Neural crest cell (in vitro differentiated cells): Measurements from ENCODE around the gene FRYL. TPM values are rescaled to one million over a fixed set of nuclear protein-coding genes. Genes with fewer than 3 reads are reported as not detected.
A peak's percentile ranks its signal among the peaks of the same experiment; 100 is the strongest.

Source experiments
- DNase-seq: peaks from one replicate; pipeline ENCODE4 v3.0.0; 2021; ENCODE audit warnings: low read depth, mixed read lengths, low spot score
- H3K27ac Mint-ChIP-seq: one replicate; pipeline ENCODE4 v1.8.0; 2021; ENCODE audit warnings: mild to moderate bottlenecking, mixed read lengths; ENCODE audit not compliant: unreplicated experiment
- H3K27me3 Mint-ChIP-seq: 2 replicates; pipeline ENCODE4 v1.8.0; 2021; ENCODE audit warnings: low read depth, mild to moderate bottlenecking, mixed read lengths
- H3K36me3 Mint-ChIP-seq: 2 replicates; pipeline ENCODE4 v1.8.0; 2021; ENCODE audit warnings: low read depth, mild to moderate bottlenecking, mixed read lengths
- H3K4me1 Mint-ChIP-seq: 2 replicates; pipeline ENCODE4 v1.8.0; 2021; ENCODE audit warnings: mixed read lengths
- H3K4me3 Mint-ChIP-seq: one replicate; pipeline ENCODE4 v1.8.0; 2021; ENCODE audit warnings: mild to moderate bottlenecking, mixed read lengths
- H3K9me3 Mint-ChIP-seq: 2 replicates; pipeline ENCODE4 v1.8.0; 2021; ENCODE audit warnings: mixed read lengths
- CTCF ChIP-seq: fragments of 200-600 bp; sonication (generic); conservative IDR thresholded peaks from 2 replicates; pipeline ENCODE4 v1.5.0; 2021; ENCODE audit warnings: antibody characterized with exemption, mild to moderate bottlenecking
- total RNA-seq: library from RNA; stranded (reverse); gene quantifications from 2 replicates; pipeline ENCODE4 v1.2.1, GENCODE V29; 2021

FRYL gene
- total RNA-seq, 1 donor from 2014 or later, result 48.7 TPM

DNA sequence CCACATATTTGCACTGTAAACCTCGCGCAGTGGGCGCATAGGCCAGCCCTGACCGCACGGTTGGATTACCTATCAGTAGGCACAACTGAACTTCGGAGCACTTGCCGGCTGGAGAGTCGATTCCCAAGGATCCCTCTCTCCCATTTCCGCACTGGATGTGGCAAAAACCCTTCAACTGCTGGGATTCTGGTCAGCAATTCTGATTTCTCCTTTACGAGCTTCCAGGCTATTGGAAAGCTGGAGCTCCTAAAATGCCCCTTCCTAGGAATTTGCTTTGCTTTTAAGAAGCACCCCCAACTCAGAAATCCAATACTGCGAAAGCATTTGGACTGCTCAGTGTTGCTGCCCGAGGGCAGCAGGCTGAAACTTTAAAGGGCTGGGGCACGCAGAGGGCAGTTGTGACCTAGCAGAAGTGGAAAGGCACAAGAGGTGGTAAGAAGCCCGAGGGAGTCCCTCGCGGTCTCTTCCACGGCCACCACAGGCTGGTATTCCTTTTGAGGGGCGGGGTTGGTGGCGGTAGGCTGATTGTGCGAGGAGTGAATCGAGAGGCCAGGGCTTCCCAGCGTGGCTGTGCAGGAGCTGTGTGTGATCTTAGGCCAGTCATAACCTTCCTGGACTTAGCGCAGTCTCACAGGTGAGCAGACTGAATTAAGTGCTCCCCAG is 288.4 kb downstream of the FRYL start:
- no peaks in the 10 kb centered on the region for H3K4me1 Mint-ChIP-seq
- TF ChIP-seq CTCF, result no peak

DNA sequence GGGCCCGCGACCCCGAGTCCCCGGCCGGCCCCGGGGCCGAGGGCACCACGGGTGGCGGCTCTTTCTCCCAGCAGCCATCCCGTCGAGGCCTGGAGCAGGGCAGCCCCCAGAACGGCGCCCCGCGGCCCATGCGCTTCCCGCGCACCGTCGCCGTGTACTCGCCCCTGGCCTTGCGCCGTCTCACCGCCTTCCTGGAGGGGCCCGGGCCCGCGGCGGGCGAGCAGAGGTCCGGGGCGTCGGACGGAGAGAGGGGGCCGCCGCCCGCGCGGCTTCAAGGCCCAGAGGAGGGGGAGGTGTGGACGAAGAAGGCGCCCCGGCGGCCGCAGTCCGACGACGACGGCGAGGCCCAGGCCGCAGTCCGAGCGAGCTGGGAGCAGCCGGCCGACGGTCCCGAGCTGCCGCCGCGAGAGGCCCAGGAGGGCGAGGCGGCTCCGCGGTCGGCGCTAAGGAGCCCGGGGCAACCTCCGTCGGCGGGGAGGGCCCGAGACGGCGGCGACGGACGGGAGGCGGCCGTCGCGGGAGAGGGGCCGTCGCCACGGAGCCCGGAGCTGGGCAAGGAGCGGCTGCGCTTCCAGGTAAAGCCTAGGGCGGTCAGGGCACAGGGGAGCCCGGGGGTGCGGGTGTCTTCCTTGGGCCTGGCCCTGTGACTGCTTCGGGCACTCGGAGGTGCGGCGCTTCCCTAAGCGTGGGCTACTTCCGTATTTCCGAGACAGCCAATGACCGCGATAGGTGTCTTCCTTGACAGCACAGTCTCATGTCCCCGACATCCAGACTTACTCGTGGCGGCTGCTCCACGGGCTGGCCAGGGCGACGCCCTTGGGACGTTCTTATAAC is 289.2 kb downstream of the FRYL start:
- no peak for DNase-seq
- no peak overlapping the region for H3K4me3 Mint-ChIP-seq
- no peaks in the 10 kb centered on the region for H3K9me3 Mint-ChIP-seq
- H3K4me1 Mint-ChIP-seq, result no peaks in the 10 kb centered on the region
- no peak for TF ChIP-seq CTCF
- no peak overlapping the region for H3K27ac Mint-ChIP-seq
- H3K36me3 Mint-ChIP-seq, result peaks cover 3% of the 10 kb centered on the region
- peaks cover 70% of the 10 kb centered on the region for H3K27me3 Mint-ChIP-seq

More for the DNA sequence above, 288.4 kb downstream of the FRYL start:
- H3K4me3 Mint-ChIP-seq, result peak overlapping the region; percentile 48
- H3K27me3 Mint-ChIP-seq, result peaks cover 66% of the 10 kb centered on the region
- no peak for DNase-seq
- H3K36me3 Mint-ChIP-seq, result peaks cover 3% of the 10 kb centered on the region
- no peak overlapping the region for H3K27ac Mint-ChIP-seq
- no peaks in the 10 kb centered on the region for H3K9me3 Mint-ChIP-seq

DNA sequence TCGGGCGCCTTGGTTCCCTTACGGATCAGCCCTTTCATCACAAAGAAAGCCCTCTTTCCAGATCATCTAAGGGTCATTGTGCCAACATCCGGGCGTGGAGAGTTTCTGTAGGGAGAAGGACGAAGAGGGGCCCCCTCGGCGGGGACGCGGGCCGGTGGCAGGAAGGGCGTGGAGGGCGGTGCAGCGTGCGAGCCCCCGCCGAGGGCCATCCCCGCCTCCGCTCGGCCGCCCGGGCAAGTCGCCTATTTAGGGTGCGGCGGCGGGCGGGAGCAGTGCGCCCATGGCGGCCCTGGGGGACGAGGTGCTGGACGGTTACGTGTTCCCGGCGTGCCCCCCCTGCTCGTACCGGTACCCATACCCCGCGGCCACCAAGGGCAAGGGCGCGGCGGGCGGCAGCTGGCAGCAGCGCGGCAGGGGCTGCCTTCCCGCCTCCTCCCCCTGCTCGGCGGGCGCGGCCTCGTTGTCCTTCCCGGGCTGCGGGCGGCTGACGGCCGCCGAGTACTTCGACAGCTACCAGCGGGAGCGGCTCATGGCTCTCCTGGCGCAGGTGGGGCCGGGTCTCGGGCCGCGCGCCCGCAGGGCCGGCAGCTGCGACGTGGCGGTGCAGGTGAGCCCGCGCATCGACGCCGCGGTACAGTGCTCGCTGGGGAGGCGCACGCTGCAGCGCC is 289.9 kb downstream of the FRYL start, which contains the start of gene ZAR1:
Gene ZAR1, plus strand, starts transcription at position 241 of the 668 bp plus-strand sequence. Its CDS starts 40 bp downstream, at position 281.
- Mint-ChIP-seq H3K9me3 (no peaks in the 10 kb centered on the region), H3K4me1 (no peaks in the 10 kb centered on the region), H3K4me3 (peak within 1 kb of the TSS; percentile 78), H3K27me3 (peaks cover 76% of the 10 kb centered on the region), H3K36me3 (peaks cover 3% of the 10 kb centered on the region), H3K27ac (no peak within 1 kb of the TSS)
- TF ChIP-seq CTCF, result no peak
- no peak for DNase-seq

- Mint-ChIP-seq H3K4me1 (no peaks in the 10 kb centered on the region), H3K27me3 (peaks cover 81% of the 10 kb centered on the region), H3K27ac (no peak overlapping the region), H3K9me3 (no peaks in the 10 kb centered on the region), H3K36me3 (peaks cover 3% of the 10 kb centered on the region), H3K4me3 (peak overlapping the region; percentile 78)
- TF ChIP-seq CTCF, result no peak
- DNase-seq, result no peak
These were observed 290.4 kb downstream of the FRYL start for GRCh38 chr4:48489683-48490011.

DNA sequence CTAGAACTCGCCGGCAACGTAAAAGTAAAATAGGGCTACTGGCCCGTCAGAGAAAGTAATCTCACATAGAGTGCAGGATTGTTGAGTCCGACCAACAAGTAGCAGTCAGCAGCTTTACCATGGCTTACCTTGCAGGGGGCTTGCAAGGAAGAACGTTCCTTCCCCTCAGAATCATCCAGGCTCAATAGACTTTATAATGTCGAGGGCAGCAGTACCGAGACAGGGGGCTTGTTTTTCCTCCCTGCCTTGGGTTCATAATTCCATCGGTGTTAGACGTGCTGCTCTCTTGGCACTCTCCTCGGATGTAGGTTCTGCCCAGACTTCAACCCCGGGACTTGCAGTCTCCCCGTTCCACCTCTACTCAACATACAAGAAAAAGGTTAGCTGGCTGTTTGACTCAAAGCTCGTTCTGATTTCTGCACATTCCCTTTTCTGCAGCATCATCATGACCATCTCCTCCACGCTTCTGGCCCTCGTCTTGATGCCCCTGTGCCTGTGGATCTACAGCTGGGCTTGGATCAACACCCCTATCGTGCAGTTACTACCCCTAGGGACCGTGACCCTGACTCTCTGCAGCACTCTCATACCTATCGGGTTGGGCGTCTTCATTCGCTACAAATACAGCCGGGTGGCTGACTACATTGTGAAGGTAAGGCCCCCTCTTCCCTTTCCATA is 295.4 kb downstream of the FRYL start:
- H3K27me3 Mint-ChIP-seq, result peaks cover 83% of the 10 kb centered on the region
- H3K4me1 Mint-ChIP-seq, result peaks cover 6% of the 10 kb centered on the region
- no peaks in the 10 kb centered on the region for H3K9me3 Mint-ChIP-seq
- no peak for TF ChIP-seq CTCF
- peak overlapping the region; percentile 52 for H3K4me3 Mint-ChIP-seq
- no peak for DNase-seq
- H3K27ac Mint-ChIP-seq, result no peak overlapping the region
- H3K36me3 Mint-ChIP-seq, result peaks cover 6% of the 10 kb centered on the region
